Medulla oblongata (tissue), 1 donor: ENCODE results near the gene CLIC4.
"Not testable (repeated sequence)": the region's sequence is repeated elsewhere in the genome, so short reads cannot be mapped to it uniquely, and the experiment has no call there.

Source experiments
- DNase-seq: peaks from one replicate; pipeline ENCODE4 v3.0.0-alpha.2; 2015; ENCODE audit errors: extremely low spot score

Gene CLIC4

DNA sequence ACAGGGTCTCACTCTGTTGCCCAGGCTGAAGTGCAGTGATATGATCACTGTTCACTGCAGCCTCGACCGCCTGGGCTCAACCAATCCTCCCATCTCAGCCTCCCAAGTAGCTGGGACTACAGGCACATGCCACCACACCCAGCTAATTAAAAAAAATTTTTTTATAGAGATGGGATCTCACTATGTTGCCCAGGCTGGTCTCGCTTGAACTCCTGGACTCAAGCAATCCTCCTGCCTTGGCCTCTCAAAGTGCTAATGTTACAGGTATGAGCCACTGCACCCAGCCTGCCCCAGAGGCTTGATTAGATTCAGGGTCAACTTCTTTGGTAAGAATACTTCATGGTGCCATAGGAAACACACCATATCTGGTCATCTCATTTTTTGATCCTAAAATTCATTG lies 66.2 kb downstream of the CLIC4 start:
- not testable (repeated sequence) for DNase-seq

DNA sequence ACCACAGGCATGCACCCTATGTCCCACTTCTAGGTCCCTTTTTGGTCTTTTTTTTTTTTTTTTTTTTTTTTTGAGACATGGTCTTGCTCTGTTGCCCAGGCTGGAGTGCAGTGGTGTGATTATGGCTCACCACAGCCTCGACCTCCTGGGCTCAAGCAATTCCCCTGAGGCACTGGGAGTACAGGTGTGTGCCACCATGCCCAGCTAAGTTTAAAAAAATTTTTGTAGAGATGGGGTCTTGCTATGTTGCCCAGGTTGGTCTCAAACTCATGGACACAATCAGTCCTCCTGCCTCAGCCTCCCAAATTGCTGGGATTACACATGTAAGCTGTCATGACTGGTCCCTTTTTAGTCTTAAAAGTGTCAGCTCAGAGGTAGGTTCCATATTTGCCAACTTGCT lies 75.0 kb downstream of the CLIC4 start:
- DNase-seq = not testable (repeated sequence)

DNA sequence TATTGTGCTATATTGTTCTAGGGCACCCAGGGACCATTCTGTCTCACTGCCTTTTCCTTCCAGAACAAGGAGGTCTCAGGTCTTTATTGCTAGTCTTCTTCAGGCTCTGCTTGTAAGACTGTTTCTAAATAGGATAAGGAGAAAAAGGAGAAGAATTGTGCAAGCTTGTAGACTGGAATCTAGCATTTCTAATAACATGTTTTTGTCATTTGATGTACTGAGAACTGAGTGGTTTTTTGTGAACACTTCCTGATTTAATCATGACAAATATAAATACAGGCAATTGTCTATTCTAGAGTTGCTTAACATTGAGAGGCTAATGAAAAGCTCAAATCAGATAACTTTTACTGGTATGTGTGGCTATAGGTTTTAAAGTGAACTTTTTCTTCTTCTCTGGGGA lies 77.6 kb downstream of the CLIC4 start:
- DNase-seq = no peak

DNA sequence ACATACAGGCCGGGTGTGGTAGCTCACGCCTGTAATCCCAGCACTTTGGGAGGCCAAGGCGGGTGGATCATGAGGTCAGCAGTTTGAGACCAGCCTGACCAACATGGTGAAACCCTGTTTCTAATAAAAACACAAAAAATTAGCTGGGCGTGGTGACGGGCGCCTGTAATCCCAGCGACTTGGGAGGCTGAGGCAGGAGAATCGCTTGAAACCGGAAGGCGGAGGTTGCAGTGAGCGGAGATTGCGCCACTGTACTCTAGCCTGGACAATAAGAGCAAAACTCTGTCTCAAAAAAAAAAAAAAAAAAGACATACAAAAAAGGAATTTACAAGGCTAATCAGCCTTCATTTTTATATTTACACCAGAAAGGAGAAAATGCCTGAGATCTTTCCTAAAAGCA lies 78.2 kb downstream of the CLIC4 start:
- DNase-seq = not testable (repeated sequence)

DNA sequence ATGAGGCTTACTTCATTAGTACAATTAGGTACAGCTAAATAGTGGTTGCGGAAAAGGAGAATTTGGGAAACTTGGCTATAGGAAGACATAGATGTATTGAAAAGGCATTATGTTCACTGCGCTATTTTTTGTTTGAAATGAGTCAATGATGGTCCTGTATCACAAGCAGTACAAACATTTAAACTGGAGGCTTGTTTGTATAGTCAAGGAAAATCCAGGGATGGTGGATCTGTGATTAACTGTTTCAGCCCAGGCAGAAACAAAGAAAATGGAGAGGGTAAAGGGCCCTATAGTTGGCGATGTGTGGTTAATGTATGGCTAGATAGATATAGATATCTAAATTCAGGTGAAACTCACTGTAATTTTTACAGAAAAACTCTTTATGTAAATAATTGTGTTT lies 79.9 kb downstream of the CLIC4 start:
- no peak for DNase-seq

DNA sequence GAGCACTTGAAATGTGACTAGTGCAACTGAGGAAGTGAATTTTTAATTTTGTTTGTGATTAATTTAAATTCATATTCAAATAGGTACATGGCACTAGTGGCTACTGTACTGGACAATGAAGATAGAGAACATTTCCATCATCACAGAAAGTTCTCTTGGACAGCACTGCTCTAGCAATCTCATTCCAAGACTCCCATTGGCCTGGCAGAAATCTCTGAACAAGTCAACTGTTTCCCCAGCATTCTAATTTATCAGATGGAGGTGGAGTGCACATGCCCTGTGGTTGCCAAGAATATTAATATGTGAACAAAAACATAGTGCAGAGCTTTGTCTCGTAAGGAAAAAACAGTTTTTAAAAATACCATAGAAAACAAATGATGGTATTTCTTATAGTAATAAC lies 81.3 kb downstream of the CLIC4 start:
- DNase-seq = no peak

DNA sequence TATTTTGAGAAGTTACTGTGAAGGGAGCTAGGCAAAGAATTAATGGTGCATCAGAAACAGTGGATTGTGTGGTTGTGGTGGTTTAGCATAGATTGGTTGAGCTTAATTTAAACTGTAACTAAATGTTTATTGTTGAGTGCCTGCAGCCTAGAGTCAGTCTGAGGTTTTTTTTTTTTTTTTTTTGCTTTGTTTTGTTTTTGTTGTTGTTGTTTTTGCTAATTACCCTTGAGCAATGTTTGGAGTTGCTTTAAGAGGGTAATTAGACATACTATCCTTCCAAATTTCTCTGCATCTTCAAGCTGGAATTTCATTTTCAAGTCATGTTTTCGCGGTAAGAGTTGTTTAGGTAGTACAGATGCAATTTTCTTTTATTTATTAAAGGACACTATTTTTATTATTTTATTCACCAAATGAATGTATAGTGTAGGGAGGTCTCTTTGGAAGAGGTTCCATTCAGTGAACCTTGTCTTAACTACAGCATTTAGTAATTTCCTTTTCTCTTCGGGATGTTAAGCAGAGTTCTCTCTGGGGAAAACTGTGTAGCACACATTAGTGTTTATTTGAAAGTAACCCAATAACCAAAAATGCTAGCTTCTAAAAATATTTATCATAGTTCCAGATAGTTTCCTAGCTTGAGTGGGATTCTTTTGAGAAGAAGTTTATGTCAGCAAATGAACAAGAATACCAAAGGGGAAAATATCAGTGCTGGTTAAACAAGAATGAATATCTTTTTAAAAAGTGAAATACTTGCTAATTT lies 82.3 kb downstream of the CLIC4 start:
- DNase-seq = no peak

DNA sequence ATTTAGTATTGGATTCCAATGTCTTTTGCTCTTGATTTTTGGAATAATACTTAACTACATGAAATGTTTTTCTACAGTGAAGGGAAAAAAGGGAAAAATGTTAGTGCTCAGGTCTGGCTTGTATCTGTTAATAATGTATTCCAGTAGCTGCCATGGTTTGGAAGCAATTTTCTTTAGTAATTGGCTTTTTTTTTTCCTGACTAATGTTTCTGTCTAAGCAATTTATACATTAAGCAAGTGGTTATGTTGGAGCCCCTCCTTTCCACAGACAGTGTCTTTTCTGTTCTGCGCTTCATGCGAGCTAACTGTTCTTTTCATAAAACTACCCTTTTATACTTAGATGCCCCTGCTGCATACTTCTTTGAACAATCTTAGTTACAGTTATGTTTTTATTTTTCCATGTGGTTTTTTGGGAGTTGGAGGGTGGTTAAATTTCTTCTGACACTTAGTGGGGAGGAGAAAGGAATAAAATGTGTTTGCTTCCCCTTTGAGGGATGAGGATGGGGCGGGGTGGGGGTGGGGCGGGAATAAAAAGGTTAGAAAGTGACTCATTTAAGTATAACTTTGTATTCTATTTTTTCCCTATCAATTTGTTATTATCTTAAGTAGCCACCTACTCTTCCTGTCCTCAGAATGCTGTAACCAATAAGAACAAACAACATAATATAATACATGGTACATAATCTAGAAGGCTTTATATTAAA lies 83.1 kb downstream of the CLIC4 start:
- no peak for DNase-seq

DNA sequence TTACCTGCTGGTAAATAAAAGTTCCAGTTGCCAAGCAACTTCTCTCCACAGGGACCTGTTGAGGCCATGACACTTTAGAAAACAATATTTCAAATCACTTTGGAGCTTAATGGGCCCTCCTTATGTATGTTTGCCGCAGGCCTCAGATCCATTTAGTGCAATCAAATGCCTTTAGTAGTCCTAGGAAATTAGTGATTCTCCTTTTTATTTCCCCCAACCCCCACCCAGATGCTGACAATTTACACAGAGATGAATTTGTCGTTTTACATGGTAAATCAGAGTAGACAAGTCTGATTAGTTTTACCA lies 83.6 kb downstream of the CLIC4 start:
- DNase-seq = no peak

DNA sequence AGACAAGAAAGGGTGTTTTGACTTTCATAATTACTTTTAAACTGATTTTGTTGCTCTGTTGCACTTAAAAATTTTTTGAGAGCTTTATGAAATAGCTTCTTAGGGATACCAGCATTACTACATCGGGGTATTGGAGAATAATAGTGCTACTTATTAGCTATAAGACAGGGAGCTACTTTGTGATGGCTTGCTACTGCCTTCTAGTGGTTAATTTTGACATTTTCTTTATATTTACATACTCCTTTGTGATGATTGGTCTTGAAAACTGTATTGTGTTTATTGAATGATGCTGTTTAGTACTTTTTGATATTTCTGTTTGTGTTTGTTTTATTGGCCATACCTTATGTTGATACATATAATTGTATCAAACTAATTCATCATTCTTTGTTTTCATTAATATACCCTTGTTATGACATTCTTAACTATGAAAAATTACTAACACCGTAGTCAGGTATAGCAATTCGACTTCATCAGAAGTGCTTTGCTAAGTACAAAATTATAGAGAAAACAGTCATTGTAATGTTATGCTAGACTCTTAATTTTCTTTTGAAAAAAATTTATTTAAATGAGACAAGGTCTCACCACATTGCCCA lies 85.5 kb downstream of the CLIC4 start:
- DNase-seq = peak; percentile 82

DNA sequence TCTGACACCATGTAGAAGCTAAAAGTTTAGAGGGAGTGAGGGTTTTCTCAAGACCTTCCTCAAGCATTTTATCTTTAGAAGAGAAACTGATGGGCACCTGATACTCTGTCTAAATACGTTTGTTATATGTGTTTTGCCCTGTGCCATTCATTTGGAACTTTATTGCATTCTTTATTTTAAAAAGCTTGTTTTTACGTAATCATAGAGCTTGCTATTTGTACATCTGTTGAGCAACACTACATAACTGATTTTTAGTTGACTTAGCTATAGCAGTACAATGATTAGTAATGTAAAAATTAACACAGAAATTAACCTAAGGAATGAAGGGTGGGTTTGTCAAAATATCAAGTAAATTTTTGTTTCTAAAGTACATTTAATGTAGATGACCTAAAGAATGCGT lies 96.3 kb downstream of the CLIC4 start:
- no peak for DNase-seq

DNA sequence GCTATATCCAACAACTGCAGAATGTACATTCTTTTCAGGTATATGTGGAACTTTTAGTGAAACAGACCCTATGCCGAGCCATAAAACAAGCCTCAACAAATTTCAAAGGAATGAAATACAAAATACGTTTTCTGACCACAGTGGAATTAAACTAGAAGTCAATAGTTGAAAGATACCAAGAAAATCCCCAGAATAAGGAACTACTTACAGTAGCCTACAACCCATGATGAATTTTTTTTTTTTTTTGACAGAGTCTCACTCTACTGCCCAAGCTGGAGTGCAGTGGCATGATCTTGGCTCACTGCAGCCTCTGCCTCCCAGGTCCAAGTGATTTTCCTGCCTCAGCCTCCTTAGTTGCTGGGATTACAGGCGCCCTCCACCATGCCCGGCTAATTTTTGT lies 101.4 kb downstream of the CLIC4 start:
- DNase-seq = no peak

DNA sequence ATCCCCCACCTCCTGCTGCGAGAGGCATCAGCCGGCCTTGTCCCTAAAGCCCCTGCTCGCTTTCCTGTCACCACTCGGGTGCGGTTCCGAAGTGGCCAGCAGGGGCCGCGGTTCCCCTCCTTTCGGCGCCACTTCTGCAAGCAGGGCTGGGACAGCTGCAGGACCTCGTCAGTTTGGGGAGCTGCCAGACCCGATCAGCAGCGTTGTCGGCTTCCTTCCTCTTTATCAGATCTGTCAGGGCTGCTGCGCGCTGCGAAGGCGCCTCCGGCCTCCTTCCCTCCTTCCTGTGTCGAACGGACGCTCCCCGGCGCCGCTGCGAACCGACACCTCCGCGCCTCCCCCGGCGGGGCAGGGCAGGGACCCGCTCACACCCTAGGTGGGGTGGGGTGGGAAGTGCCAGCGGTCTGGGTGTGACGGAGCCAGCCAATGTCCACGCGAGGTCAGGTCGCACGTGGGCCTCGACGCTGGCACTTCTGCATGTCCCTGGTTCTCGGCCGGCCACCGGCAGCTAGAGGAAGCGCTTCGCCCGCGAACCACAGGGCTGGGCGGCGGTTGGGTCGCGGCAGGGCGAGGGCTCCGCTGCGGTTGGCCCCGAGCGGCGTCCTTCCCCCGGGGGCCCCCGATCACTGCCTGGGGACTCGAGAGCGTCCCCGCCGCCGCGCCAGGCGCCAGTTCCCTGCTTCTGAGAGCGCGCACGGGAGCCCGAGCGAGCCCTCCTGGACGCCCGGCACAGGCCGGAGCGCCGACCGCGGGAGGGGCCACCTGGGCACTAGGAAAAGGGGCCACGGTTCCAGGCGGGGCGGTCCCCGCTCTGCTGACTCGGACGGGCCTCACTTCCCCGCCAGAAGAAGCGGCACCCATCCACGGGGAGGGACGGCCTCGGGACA lies 103.0 kb downstream of the CLIC4 start:
- peak; percentile 92 for DNase-seq

DNA sequence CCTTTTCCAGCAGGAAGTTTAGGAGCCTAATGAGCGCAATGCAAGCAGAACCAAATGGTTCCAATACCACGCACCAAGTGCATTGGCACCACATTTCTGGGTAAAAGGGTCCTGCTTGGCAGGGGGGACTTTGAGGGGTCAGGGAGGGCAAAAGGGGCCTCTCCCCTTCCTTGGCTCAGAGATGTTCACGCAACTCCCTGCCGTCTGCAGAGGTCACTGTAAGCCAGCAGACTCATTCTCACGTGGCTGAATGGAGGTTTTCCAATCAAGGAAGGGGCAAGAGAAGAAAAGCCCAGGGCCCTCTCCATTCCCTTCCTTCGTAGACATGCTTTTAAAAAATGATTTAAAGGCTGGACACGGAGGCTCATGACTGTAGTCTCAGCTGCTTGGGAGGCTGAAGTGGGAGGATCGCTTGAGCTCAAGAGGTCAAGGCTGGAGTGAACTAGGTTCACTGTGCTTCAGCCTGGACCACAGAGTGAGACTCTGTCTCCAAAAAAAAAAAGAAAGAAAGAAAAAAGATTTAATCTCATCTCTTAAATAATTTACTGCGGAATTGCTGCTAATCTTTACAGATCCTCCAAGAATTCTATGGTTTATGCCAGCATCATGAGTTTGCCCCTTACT lies 104.5 kb downstream of the CLIC4 start:
- peak; percentile 37 for DNase-seq

DNA sequence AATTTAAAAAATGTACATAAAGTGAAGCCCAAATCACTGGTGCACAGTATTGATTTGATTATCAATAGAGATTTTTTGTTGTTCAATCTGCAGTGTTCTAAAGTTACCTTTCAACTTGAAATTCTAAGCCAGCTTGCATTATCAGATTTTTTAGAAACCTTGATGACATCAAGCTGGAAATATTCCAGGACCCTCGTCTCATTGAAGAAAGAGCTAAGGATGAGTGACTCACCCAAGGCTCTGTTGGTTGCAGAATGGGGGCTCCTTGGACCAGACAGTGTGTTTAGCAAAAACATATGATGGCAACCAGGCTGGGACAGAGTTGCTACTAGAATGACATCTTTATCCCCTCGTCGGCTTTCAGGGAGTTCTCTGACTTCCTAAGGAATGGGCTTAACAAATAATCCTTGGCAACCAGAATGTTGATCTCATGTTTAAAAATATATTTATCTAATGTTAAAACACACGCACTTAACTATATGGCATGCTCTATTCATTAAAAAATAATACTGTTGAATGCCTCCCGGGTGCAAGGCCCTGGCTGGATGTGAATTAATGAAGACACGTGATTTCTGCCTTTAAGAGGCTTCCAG lies 105.2 kb downstream of the CLIC4 start:
- no peak for DNase-seq

DNA sequence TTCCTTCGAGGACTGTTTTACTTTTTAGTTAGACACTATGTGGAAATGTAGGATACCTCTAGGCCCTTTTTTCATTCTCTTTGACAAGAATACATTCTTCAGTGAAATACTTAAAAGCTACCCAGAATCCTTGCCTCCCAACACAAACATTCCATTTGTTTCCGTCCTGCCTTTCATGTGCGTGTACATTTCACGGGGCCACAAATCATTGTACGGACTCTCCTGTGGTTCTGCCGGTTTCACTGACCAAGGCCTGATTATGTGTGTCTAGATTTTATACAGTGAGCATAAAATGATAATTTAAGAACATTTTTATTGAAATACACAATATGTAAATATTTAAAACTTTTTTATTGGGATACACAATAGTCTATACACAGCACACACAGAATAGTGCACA lies 108.4 kb downstream of the CLIC4 start:
- DNase-seq = no peak

DNA sequence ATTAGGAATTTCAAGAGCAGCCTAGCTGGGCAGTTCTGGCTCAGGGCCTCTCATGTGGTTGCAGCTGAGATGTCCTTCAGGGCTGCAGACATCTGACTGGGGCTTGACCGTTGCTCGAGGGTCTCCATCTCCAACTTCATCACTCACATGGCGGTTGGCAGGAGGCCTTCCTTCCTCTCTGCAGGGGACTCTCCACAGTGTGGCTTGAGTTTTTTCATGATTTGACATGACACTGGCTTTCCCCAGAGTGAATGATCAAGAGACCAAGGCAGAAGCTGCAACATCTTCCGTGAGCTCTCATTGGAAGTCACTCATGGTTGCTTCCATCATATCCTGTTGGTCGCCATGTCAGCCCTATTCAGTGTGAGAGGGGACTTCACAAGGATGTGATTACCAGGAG lies 110.2 kb downstream of the CLIC4 start:
- DNase-seq = no peak

DNA sequence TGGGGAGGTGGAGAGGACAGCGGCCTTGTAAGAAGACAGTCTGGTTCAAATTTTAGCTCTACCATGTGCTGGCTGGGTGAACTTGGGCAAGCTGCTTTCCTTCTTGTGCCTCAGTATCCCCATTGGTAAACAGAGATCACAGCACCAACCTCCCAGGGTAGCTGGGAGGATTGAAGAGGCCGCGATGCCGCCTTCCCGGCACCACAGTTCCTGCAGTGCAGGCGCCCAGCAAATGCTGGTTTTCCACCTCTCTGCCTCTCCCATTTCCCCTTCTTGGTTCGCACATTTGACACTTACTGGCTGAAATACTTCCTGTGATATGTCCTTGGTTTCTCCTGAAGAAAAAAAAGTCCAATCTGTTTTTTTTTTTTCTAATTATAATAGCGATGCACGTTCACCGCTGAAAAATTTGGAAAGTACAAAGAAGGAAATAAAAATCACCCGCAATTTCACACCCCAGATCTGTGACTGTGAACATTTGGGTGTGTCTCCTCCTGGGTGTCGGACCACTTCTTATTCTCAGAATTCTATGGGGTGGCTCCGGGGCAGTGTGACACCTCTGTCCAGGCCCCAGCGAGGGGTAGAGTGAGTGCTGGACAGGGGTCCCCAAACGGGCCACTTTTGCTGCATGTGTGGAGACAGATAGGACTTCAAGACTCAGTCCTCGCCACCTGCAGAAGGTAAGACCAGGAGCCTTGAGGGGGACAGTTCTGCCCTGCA lies 111.7 kb downstream of the CLIC4 start:
- DNase-seq = no peak

DNA sequence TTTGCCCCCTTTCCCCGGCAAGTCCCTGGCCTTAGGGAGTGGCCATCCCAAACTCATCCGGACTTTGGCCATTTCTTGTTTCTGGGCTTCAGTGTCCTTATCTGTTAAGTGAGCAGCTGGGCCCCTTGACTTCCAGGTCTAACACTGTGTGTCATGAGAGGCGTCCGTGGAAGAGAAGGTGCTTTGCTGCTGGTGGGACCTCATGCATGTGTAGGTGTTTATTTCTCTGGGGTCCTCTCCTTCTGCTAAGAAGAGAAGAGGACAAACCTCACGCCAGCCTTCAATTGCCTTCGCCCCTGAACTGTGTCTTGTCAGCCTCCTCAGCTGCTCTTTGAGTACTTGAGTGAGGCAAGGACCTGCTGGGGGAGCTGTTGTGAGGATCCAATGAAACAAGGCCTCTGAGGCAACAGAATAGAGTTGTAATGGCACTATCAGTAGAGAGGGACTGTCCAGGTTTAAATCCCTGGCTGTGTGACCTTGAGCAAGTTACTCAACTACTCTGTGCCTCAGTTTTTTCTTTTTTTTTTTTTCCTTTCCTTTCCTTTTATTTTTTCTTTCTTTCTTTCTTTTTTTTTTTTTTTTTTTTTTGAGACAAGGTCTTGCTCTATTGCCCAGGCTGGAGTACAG lies 112.4 kb downstream of the CLIC4 start:
- no peak for DNase-seq

DNA sequence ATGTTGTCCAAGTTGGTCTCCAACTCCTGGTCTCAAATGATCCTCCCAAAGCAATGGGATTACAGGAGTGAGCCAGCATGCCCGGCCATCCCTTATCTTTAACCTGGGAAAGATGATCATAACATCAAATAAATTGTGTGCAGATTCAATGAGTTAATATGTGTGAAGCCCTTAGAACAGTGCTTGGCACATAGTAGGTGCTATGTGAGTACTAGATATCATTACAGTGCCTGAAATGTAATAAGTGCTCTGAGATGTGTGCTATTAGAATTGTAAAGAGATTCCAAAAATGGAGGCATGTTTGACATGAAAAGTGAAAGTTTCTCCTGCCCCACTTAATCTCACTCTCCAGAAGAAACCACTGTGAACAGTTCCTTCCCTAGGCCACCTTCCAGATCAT lies 113.0 kb downstream of the CLIC4 start:
- DNase-seq = no peak
